Hepatocyte (in vitro differentiated cells): ENCODE data around the gene CMSS1.

Experiments
- EZH2 ChIP-seq: fragments of 200-600 bp; sonication (generic); IDR thresholded peaks from 2 replicates; pipeline ENCODE4 v1.6.1; 2016; ENCODE audit warnings: antibody characterized with exemption, mild to moderate bottlenecking, borderline replicate concordance
- TF ChIP-seq, protein P1 (sequence below): fragments of 200-600 bp; sonication (generic); IDR thresholded peaks from 2 replicates; pipeline ENCODE4 v1.5.1; 2016; ENCODE audit warnings: antibody characterized with exemption, mild to moderate bottlenecking; ENCODE audit not compliant: poor library complexity

DNA sequence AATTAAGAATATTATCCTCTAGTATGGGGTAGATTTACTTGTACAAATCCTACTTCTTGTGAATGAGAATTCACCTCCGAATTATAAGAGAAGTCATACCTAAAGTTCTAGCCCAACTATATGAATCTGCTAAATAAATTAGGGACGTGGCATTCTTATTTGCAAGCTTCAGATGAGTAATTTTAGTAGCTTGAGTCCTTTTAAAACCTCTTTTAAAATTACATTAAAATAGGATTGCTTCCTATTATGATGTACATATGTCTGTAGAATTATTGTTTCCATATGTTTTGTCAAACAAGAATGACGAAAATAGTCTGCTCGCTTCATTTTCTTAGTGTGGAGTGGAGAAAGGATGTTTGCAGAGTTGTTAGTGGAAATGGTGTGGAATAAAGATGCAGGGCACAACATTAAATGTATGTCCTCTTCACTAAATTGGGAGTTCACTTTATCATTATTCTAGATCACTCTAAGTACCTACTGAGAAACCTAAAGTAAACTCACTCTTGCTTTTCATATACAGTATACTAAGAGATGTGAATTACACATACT is 59.4 kb downstream of the CMSS1 start:
- TF ChIP-seq, protein P1, sequence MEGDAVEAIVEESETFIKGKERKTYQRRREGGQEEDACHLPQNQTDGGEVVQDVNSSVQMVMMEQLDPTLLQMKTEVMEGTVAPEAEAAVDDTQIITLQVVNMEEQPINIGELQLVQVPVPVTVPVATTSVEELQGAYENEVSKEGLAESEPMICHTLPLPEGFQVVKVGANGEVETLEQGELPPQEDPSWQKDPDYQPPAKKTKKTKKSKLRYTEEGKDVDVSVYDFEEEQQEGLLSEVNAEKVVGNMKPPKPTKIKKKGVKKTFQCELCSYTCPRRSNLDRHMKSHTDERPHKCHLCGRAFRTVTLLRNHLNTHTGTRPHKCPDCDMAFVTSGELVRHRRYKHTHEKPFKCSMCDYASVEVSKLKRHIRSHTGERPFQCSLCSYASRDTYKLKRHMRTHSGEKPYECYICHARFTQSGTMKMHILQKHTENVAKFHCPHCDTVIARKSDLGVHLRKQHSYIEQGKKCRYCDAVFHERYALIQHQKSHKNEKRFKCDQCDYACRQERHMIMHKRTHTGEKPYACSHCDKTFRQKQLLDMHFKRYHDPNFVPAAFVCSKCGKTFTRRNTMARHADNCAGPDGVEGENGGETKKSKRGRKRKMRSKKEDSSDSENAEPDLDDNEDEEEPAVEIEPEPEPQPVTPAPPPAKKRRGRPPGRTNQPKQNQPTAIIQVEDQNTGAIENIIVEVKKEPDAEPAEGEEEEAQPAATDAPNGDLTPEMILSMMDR = no peak
- no peak for TF ChIP-seq EZH2
